Parathyroid adenoma (tissue), 2 donors: ENCODE results near the gene CLOCK.

Experiments
- H2AFZ ChIP-seq: fragments of 300-600 bp; sonication (generic); one replicate; pipeline ENCODE4 v1.7.0; 2017; ENCODE audit warnings: antibody characterized with exemption, mild to moderate bottlenecking
- H3K27ac ChIP-seq: fragments of 300-600 bp; sonication (generic); one replicate; pipeline ENCODE4 v1.7.0; 2017
- H3K27me3 ChIP-seq: fragments of 300-600 bp; sonication (generic); one replicate; pipeline ENCODE4 v1.7.0; 2017; ENCODE audit warnings: low read length; ENCODE audit not compliant: control insufficient read depth, insufficient read depth
- H3K36me3 ChIP-seq: fragments of 300-600 bp; sonication (generic); one replicate; pipeline ENCODE4 v1.7.0; 2017; ENCODE audit warnings: low read length; ENCODE audit not compliant: control insufficient read depth, insufficient read depth
- H3K4me1 ChIP-seq: fragments of 300-600 bp; sonication (generic); one replicate; pipeline ENCODE4 v1.7.0; 2017; ENCODE audit warnings: control low read depth
- H3K4me2 ChIP-seq: fragments of 300-600 bp; sonication (generic); one replicate; pipeline ENCODE4 v1.7.0; 2017; ENCODE audit warnings: low read length
- H3K4me3 ChIP-seq: fragments of 300-600 bp; sonication (generic); one replicate; pipeline ENCODE4 v1.7.0; 2017; ENCODE audit warnings: low read depth, low read length
- H3K79me2 ChIP-seq: fragments of 300-600 bp; sonication (generic); one replicate; pipeline ENCODE4 v1.7.0; 2017; ENCODE audit warnings: control low read depth
- H3K9ac ChIP-seq: fragments of 300-600 bp; sonication (generic); one replicate; pipeline ENCODE4 v1.7.0; 2017; ENCODE audit warnings: mild to moderate bottlenecking
- H3K9me3 ChIP-seq: fragments of 300-600 bp; sonication (generic); one replicate; pipeline ENCODE4 v1.7.0; 2017; ENCODE audit warnings: low read length; ENCODE audit not compliant: control insufficient read depth
- CTCF ChIP-seq: fragments of 300-600 bp; sonication (generic); IDR thresholded peaks from one replicate; pipeline ENCODE4 v1.7.0; 2017; ENCODE audit warnings: antibody characterized with exemption, mild to moderate bottlenecking
- donor health status: primary hyperparathyroidism.

Gene CLOCK

GRCh38 chr4:55575513-55575912, 28.8 kb upstream of the CLOCK start:
- Histone ChIP-seq H3K9me3 (no peaks in the 10 kb centered on the region), H2AFZ (no peak overlapping the region), H3K27ac (no peak overlapping the region), H3K36me3 (no peaks in the 10 kb centered on the region), H3K4me3 (no peak overlapping the region), H3K9ac (no peak overlapping the region), H3K4me1 (no peaks in the 10 kb centered on the region), H3K79me2 (no peaks in the 10 kb centered on the region), H3K27me3 (no peaks in the 10 kb centered on the region), H3K4me2 (no peak overlapping the region)
- no peak for TF ChIP-seq CTCF

- H3K9ac ChIP-seq = no peak overlapping the region
- no peaks in the 10 kb centered on the region for H3K9me3 ChIP-seq
- TF ChIP-seq CTCF = no peak
- H3K79me2 ChIP-seq = no peaks in the 10 kb centered on the region
- H2AFZ ChIP-seq = no peak overlapping the region
- H3K27ac ChIP-seq = no peak overlapping the region
- H3K36me3 ChIP-seq = no peaks in the 10 kb centered on the region
- no peaks in the 10 kb centered on the region for H3K27me3 ChIP-seq
- H3K4me1 ChIP-seq = no peaks in the 10 kb centered on the region
- H3K4me2 ChIP-seq = no peak overlapping the region
- H3K4me3 ChIP-seq = no peak overlapping the region
Measured at GRCh38 chr4:55574252-55574651, 27.5 kb upstream of the CLOCK start.

GRCh38 chr4:55571806-55572205, 25.1 kb upstream of the CLOCK start:
- Histone ChIP-seq H3K4me3 (no peak overlapping the region), H3K9me3 (no peaks in the 10 kb centered on the region), H3K4me1 (no peaks in the 10 kb centered on the region), H3K36me3 (no peaks in the 10 kb centered on the region), H3K4me2 (no peak overlapping the region), H3K27me3 (no peaks in the 10 kb centered on the region), H3K27ac (no peak overlapping the region), H3K9ac (no peak overlapping the region), H3K79me2 (no peaks in the 10 kb centered on the region), H2AFZ (no peak overlapping the region)
- no peak for TF ChIP-seq CTCF

DNA sequence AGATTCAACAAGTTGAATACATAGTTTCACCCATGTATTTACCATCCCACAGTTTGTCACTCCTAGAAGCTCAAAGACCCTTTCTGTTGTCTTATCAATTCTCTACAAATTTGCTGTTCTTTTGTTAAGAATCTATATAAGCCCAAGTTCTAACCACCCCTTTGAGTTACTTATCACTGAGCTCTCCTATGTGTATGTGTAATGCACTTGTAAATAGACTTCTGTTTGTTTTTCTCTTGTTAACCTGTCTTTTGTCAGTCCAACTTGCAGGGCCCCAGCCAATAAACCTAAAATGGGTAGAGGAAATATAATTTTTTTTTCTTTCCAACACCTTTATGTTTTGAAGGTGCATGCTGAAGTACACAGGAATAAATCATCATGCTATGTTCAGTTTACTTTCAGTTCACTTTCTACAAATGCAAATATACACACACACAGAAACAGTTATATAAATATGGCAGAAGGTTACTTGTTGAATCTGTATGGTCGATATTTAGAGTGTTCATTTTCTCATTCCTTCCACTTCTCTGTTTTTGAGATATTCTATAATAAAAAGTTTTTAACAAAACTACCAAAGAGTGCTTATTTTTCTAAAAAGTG, 22.3 kb upstream of the CLOCK start:
- no peaks in the 10 kb centered on the region for H3K27me3 ChIP-seq
- H3K27ac ChIP-seq = no peak overlapping the region
- H3K4me3 ChIP-seq = no peak overlapping the region
- H3K9ac ChIP-seq = no peak overlapping the region
- TF ChIP-seq CTCF = no peak
- H3K4me2 ChIP-seq = no peak overlapping the region
- H3K79me2 ChIP-seq = no peaks in the 10 kb centered on the region
- H2AFZ ChIP-seq = no peak overlapping the region
- H3K9me3 ChIP-seq = no peaks in the 10 kb centered on the region
- H3K36me3 ChIP-seq = no peaks in the 10 kb centered on the region
- no peaks in the 10 kb centered on the region for H3K4me1 ChIP-seq

DNA sequence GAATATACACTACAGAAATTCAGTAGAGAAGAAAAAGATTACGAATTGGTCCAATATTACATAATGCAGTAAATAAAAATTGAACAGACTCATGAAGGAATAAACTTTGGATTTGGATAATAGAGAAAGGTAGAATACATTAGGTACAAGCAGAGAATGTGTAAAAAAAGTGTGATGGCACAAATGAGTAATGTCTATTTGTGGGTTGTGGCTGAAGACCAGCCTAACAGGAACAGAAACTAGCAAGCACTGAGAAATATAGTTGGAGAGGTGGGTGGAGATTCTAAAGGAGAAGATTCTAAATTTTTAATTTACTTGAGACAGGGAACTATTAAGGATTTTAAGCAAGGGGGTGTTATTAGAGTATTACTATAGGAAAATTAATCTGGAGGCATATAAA, 15.2 kb upstream of the CLOCK start:
- Histone ChIP-seq H3K4me2 (no peak overlapping the region), H3K4me3 (no peak overlapping the region), H2AFZ (no peak overlapping the region), H3K36me3 (no peaks in the 10 kb centered on the region), H3K79me2 (no peaks in the 10 kb centered on the region), H3K9me3 (no peaks in the 10 kb centered on the region), H3K9ac (no peak overlapping the region), H3K4me1 (no peaks in the 10 kb centered on the region), H3K27me3 (no peaks in the 10 kb centered on the region), H3K27ac (no peak overlapping the region)
- TF ChIP-seq CTCF = no peak
